HG03575 (cell line): Measurements from ENCODE around the gene PICALM.
"Not testable (repeated sequence)": the region's sequence is repeated elsewhere in the genome, so short reads cannot be mapped to it uniquely, and the experiment has no call there.

ENCODE experiments used
- ATAC-seq: cut with Tn5 transposase; IDR thresholded peaks from one replicate; pipeline ENCODE4 v1.9.1; 2021; ENCODE audit not compliant: unreplicated experiment, insufficient number of reproducible peaks, low FRiP score; ENCODE audit errors: extremely low read depth

Gene PICALM

DNA sequence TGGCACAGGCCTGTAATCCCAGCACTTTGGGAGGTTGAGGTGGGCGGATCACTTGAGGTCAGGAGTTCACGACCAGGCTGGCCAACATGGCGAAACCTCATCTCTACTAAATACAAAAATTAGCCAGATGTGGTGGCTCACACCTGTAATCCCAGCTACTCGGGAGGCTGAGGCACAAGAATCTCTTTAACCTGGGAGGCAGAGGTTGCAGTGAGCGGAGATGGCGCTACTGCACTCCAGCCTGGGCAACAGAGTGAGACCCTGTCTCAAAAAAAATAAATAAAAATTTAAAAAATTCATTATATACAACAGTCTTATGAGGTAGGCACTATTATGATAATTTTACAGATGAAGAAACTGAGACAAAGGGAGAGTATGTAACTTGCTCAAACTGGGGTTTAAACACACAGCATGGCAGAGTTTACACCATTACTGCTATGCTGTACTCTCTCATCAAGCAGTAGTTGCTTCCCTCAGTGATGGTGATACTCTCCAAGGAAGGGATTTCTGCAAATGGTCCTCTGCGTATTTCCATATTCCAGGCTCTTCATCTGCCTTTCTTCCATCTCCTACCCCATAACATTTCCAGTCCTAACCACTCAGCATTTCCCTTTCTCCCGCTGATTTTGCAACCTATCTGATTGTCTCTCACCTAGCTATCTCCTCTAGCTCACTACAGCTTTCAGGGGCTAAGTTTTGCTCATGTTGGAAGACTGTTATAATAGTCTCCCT lies 118.4 kb downstream of the PICALM start:
- no peak for ATAC-seq

DNA sequence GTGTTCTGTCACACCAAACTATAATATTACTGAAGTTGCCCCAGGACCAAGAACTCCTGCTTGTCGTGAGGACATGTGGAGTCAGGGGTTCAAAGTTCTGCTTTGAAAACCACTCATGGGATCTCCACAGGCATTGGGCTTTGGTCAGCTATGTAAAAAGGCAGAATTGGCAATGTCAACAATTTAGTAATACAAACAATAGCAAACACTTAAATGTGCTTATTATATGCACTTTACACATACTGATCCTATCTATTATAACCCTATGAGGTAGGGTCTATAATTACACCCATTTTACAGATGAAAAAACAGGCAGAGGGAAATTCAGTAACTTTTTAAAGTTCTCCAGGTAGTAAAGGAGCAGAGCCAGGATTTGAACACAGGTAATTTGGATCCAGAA lies 119.1 kb downstream of the PICALM start:
- no peak for ATAC-seq

DNA sequence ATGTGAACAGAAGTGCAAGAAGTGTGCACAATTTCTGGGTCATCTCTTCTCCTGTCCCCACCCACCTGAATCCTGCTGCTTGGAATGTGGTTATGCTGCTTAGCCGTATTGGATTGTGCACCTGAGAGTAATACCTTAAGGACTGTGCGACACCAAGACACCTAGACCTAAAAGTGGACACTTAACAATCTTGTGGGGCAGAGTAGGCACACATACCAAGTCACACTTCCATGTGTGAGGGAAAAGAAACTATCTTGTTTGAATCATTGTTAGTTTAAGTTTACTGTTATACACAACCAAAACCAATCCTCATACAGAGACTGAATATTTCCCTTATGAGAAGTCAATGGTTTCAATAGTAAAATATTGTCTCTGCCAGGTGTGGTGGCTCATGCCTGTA lies 120.0 kb downstream of the PICALM start:
- no peak for ATAC-seq

DNA sequence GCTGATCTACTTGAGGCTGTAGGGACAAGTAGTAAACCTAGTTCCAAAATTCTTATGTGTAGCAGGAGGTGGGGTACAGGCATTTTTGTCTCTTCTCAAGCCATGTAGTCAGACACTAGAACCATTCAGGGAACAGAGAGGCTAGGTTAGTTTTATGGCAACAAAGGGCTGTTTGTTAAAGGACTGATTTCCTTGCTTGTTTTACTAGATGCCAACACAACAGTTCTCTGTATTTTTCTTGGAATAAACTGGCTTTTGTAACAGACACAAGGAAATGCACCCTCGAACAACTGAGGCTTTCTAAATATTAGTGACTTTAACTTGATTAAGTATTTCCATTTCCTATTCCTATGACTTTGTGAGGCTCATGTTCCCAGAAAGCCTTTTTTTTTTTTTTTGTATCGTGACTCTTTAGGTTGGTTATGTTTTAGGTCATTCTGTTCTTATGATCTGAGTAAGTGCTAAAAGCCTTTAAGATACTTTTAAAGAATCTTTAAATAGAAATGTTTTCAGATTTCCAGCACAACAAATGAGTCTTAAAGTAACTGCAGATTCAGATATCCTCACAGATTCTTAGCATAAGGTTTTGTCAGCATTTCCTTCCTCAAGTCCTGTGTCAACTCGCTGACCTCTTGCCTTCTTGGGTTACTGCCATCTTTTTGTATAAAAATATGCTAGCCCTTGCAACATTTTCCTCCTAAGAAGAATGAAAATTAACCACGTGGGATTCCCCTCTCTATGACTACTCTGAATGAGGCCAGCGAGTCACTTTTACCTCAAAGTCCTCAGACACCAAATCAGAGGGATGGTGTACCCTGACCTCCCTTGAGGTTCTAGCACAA lies 121.2 kb downstream of the PICALM start:
- ATAC-seq: no peak

DNA sequence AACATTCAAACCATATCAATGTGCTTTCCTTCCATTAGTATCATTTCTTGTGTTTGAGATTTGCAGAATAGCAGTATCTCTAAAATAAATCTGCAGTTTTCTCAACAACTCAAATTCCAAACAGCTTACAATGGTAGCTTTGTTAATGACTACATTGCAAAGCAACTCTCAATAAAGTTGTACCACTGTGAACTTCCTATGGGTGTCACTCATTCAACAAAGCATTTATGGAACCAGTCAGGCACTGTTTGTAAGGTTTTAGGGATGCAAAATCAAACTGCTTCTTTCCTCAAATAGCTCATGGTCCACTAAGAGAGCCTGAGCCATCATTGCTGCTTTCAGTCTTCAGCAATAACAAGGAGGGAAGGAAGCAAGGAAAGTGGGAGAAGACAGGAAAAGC lies 122.7 kb downstream of the PICALM start:
- no peak for ATAC-seq

DNA sequence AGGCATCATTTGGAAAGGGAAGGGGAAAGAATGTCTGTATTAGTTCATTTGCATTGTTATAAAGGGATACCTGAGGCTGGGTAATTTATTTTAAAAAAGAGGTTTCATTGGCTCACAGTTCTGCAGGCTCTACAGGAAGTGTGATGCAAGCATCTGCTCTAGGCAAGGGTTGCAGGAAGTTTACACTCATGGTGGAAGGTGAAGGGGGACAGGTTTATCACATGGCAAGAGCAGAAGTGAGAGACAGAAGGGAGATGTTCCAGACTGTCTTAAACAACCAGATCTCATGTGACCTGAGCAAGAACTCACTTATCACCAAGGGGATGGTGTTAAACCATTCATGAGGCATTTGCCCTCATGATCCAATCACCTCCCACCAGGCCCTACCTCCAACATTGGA lies 123.1 kb downstream of the PICALM start:
- ATAC-seq: no peak

DNA sequence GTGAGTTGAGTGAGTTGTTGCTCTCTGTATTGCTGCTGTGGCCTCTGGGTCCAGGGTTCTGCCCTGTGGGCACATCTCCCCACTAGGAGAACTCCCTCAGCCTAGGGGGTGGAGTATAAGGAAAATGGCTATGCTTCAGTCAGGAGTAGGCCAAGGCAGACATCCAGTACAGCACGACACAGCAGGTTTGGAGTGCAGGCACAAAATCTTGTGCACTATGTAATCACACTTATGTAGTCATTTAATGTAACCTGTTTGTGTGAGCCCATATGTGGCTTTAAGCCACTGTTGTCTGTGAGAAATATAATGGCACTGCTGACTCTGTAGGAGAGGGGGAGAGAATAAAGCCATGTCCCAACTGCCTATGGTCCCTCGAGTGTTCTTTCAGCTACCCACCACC lies 123.6 kb downstream of the PICALM start:
- no peak for ATAC-seq

DNA sequence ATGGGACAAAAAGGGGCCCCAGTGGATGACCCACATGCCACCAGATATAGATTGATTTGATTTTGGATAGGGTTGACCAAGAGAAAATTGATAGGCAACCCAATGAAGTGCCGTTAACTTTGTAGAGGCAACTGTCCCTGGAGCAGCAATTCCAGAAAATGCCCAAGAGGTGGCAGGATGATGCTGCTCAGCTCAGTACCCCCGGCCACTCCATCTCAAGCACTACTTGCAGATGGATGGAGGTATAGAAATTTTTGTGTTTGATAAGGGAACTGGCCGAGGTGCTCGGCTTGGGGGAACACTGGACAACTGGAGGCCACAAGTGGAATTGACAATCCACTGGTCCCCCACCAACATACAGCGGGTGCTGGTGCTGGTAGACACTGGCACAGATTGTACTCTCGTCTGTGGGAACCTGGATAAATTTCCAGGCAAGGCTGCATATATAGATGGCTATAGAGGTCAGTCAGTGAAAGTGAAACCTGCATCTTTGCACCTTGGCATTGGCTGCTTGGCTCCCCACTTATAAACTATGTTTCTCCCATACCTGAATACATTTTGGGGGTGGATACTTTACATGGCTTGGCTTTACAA lies 127.4 kb downstream of the PICALM start:
- no peak for ATAC-seq

DNA sequence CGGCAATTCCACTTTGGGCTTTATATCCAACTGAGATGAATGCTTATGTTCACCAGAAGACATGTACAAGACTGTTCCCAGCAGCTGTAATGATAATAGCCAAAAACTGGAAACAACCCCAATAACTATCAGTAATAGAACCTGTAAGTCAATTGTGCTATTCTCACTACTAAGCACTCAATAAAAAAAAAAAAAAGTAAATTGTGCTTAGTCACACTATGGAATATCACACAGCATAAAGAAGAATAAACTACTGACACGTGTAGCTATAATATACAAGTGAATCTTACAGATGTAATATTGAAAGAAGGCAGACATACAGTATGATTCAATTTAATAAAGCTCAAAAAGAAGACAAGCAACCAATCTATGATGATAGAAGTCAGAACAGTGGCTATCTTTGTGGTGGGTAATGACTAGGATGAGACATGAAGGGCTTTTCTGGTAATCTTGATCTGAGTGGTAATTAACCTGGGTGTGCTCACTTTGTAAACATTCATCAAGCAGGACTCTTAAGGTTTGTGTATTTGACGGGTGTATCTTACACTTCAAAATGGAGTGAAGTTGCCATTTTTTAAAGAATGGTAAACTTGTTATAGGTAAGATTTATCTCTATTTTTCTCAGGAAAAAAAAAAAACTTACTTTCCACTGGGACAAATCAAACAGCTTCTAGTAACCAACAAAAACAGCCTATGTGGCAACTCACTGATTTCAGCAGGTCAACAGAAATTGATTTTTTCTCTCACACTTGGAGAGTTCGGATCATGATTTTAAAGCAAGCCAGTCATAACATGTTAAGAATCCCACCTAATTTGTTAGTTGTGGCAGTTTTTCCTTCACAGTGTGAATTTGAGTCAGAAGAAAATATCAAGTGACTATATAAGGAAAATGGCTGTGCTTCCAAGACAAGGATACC lies 129.5 kb downstream of the PICALM start:
- ATAC-seq: no peak

DNA sequence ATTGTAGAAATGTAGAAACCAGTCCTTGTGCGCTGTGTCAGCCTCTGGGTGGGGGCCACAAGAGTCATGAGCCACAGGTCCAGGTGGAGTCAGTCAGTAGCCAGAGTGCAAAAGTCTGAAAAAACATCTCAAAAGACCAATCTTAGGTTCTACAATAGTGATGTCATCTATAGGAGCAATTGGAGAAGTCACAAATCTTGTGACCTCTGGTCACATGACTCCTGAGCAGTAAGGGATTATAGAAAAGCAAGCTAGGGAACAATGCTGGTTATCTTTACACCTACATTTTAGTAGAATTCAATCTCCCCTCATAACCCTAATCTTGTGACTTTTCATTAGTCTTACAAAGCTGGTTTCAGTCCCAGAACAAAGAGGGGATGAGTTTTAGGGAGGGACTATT lies 131.0 kb downstream of the PICALM start:
- ATAC-seq: no peak

DNA sequence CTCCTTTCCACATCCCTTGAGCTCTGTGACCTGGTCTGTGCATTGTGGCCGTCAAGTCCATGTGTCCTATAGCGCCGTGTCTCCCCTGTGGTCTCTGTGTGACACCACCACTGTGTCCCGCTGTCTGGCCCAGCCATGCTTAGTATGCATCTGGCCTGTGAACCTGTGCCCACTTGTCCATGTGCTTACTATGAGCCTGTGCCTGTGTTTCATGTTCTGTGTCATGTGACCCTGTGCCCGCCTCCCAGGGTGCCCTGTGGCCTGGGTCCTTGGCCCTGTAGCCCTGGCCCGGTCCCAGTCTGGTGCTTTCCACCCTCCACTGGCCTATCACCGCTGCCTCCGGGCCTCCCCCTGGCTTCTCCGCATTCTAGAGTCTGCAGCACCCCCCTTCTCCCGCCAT lies 133.1 kb downstream of the PICALM start:
- no peak for ATAC-seq

DNA sequence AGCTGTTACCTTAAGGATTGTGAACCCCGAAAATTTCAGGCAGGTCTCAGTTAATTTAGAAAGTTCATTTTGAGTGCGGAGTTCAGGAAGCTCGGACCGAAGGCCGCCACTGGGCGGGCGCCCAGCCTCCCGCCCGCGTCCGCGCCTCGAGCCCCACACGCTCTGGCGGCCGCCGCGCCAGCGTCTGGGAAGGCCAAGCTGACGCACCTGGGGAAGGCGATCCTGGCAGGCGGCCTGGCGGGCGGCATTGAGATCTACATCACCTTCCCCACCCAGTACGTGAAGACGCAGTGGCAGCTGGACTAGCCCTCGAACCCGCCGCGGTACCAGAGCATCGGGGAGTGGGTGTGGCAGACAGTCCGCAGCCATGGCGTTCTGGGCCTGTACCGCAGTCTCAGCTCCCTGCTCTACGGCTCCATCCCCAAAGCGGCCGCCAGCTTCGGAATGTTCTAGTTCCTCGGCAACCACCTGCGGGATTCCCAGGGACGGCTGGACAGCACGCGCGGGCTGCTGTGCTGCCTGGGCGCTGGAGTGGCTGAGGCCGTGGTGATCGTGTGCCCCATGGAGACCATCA lies 134.2 kb downstream of the PICALM start:
- no peak for ATAC-seq

DNA sequence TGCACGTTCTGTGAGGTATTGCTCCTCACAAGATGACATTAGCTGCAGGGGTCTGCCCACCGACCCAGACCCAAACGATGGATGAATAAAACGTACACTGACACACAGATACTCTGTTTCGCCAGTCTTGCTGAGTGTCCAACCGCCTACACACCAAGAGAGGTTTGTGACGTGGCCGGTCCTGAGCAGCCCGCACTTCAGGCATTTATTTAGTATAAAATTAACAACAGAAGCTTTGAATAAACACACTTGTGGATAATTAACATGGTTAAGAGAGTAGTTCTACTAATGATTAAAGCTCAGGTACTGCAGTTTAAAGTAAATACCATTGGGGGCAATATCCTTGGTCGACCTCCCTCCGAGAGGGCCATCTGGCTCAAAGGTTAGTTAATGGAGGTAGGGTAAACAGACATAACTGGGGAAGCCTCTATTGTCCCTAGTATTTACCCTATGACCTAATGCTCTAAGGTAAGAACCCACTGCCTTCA lies 138.0 kb downstream of the PICALM start:
- no peak for ATAC-seq

DNA sequence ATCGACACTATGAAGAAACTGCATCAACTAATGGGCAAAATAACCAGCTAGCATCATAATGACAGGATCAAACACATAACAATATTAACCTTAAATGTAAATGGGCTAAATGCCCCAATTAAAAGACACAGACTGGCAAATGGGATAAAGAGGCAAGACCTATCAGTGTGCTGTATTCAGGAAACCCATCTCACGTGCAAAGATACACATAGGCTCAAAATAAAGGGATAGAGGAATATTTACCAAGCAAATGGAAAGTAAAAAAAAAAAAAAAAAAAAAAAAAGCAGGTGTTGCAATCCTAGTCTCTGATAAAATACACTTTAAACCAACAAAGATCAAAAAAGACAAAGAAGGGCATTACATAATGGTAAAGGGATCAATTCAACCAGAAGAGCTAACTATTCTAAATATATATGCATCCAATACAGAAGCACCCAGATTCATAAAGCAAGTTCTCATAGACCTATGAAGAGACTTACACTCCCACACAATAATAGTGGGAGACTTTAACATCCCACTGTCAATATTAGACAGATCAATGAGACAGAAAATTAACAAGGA lies 142.2 kb downstream of the PICALM start:
- ATAC-seq: not testable (repeated sequence)

DNA sequence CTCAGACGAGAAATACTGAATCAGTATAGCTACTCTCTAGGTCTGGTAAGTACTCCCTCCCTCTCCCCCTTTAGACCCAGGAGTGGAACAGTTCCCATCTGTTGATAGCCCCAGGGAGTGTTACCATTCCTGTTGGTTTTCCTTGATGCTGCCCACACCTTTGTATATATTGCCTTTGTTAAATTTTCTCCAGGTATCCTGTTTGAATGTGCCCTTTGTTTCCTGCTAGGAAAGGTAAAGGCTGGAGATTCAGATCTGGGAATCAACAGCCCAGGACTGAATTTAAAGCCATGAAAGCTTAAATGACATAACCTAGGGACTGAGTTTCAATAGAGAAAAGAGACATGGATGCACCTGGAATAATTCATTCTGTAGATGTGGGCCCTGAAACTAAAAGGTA lies 145.4 kb downstream of the PICALM start:
- no peak for ATAC-seq

DNA sequence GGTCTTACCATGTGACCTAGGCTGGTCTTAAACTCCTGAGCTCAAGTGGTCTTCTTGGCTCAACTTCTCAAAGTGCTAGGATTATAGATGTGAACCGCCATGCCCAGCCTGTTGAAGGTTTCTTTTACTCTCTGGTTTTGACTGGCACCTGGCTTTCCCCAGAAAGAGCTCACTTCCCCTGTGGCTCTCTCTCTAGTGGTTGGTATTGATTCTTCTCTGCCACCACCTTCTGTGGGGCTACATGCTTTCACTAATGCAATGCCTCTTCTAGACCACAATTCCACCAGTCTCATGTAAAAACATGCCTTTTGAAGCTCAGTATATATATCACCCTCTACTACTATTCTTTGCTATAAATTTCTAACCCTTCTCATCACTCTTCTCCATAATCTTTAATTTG lies 146.5 kb downstream of the PICALM start:
- ATAC-seq: no peak

DNA sequence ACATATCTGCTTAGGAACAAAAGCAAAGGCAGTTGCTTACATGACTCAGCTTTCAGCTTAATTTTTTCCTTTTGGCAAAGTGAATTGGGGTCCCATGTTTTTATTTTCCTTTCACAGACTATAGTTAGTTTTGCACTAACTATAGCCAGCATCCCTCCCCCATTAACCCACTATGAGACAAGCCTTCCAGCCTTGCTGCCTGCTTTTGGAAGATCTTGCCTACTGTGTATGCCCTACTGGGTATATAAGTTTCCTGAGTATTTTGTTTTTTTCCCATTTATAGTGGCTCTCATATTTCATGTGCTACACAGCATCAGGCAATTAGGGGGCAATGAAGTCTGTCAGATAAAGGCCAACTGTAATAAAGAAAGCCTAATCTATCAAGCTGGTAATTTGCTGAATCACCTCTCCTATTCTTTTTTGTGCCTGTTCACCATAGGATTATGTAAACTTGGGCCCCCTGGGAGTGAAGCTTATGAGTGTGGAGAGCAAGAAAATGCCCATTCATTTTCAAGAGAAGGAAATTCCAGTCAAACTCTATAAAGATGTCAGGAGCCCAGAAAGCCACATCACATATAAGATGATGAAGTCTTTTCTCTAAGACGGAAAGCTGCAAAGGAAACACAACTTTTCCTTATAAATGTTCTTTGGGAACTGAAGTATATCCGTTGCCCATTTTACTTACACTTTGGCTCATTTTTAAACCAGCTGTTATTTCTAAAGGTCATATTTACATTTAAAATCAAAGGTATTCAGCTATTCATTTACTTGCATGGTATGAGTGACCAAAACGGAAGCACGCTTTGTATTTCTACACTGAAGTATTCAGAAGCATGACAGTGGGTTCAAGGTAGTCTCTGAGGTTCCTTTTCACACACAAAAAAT lies 149.7 kb downstream of the PICALM start:
- ATAC-seq: no peak
